ENCODE results near the gene GPR146.

Gene GPR146

DNA sequence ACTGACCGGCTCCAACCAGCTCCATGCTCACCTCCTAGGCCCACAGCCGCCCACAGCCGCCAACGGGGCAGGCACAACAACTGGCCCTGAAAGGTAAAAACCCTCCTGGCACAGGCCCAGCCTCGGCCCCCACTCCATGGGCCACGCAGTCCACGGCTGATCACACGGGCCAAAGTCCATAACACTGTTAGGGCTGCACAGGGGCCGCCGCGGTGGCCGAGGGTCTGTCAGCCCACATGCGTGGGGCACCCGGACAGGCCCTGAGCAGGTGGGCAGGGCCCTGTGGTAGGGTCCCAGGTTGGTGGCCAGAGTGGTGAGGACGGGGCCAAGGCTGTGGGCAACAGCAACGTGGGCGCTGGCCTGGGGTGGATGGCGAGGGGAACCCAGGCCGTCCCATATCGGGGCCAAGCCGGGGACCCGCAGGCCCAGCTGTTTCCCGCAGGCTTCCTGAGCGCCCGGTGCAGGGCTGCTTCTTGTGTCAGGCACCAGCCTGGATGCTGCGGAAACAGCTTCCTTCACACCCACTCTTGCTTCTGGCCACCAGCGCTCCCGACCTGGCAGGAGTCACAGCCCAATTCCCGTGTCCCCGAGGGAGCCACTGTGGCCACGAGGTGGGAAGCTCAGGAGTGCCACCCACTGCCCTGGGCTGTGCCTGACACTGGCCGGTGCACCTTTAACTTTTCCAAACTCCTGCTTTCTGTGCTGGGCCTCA, 32.2 kb upstream of the GPR146 start:
- no peaks in the 10 kb centered on the region for H3K27me3 ChIP-seq
- DNase-seq, result no peak
- no peaks in the 10 kb centered on the region for H3K4me1 ChIP-seq
- no peak for TF ChIP-seq CTCF (IDR thresholded peaks at IDR 0.05; ENCODE audit: low read depth, low read length)
- peaks cover 19% of the 10 kb centered on the region for H3K36me3 ChIP-seq
- no peaks in the 10 kb centered on the region for H3K9me3 ChIP-seq
- no peak overlapping the region for H3K4me3 ChIP-seq (ENCODE audit: low read depth, low read length)

DNA sequence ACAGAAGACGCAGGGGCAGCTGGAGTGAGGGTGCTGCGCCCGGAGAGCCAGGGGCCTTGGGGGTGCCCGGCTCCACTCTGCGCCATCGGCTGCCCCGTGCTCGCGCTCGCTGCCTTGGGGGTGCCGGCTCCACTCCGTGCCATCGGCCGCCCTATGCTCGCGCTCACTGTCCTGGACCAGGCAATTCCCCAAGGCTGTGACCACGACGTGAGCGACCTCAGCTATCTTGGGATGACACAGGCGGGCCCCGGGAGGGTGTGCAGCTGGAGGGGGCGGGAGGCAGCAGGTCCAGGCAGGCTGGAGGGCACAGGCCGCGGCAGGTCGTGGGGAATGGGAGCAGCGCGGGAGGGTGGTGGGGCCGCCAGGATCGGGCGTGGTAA, 31.6 kb upstream of the GPR146 start:
- no peak overlapping the region for H3K4me3 ChIP-seq (ENCODE audit: low read depth, low read length)
- no peaks in the 10 kb centered on the region for H3K9me3 ChIP-seq
- H3K36me3 ChIP-seq, result peaks cover 16% of the 10 kb centered on the region
- DNase-seq, result no peak
- no peaks in the 10 kb centered on the region for H3K27me3 ChIP-seq
- no peaks in the 10 kb centered on the region for H3K4me1 ChIP-seq
- no peak for TF ChIP-seq CTCF (IDR thresholded peaks at IDR 0.05; ENCODE audit: low read depth, low read length)

DNA sequence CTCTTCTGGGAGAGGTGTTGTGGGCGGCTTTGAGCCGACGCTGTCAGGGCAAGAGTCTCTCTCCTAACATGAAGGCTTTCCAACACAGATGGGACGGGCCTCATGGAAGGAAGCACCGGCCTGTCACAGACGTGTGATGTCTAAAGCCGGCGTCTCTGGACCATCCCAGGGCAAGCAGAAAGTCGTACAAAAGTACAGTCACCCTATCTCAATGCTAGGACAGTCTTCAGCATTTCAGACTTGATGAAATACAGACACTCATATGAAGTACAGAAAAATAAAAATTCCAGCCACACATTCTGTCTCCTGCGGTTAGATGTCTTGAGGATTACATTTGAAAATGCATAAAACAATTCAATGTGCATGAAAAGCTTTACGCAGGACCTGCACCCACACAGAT, 30.8 kb upstream of the GPR146 start:
- Histone ChIP-seq H3K4me1 (no peaks in the 10 kb centered on the region), H3K4me3 (ENCODE audit: low read depth, low read length) (no peak overlapping the region), H3K36me3 (peaks cover 22% of the 10 kb centered on the region), H3K27me3 (no peaks in the 10 kb centered on the region), H3K9me3 (no peaks in the 10 kb centered on the region)
- no peak for DNase-seq
- TF ChIP-seq CTCF (IDR thresholded peaks at IDR 0.05; ENCODE audit: low read depth, low read length), result no peak

GRCh38 chr7:1014681-1015080, 29.7 kb upstream of the GPR146 start:
- DNase-seq, result no peak
- H3K4me3 ChIP-seq (ENCODE audit: low read depth, low read length), result no peak overlapping the region
- H3K9me3 ChIP-seq, result no peaks in the 10 kb centered on the region
- TF ChIP-seq CTCF (IDR thresholded peaks at IDR 0.05; ENCODE audit: low read depth, low read length), result no peak
- no peaks in the 10 kb centered on the region for H3K27me3 ChIP-seq
- peaks cover 14% of the 10 kb centered on the region for H3K36me3 ChIP-seq
- no peaks in the 10 kb centered on the region for H3K4me1 ChIP-seq

DNA sequence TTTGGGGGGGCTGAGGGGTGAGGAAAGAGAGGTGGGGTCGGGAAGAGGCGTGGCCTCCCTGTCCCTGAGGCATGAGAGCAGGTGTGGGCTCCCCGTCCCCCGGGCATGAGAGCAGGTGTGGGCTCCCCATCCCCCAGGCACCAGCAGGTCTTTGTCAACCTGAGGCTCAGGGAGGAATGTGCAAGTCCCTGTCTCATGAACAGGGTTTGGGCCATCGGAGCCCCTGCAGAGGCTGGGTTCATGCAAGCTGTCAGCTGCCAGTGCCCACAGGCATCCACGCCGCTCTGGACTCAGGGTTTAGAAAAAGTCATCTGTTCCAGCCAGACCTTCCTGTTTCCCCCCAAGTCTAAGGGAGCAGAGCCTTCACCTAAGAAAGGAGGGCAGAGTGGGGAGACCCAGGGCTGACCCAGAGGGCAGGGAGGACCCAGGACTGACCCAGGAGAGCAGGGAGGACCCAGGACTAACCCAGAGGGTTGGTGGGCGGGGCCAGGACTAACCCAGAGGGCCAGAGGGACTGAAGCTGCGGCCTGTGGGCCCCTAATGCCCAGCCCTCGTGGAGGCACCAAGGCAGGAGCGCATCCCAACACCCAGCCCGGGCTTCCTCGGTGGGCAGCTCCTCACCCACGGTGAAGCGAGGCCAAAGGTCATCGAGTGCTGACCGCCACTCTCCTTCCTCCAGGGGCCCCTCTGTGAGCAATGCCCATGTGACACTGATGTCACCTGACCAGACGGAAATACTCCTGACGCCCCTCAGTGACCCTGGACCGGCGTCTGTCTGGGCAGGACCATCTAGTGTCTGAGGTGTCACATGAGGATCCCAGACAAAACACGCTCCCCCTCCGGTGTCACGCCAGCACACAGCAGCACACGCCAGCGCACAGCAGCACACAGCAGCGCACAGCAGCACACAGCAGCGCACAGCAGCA, 28.9 kb upstream of the GPR146 start:
- no peaks in the 10 kb centered on the region for H3K9me3 ChIP-seq
- no peaks in the 10 kb centered on the region for H3K27me3 ChIP-seq
- no peaks in the 10 kb centered on the region for H3K4me1 ChIP-seq
- no peak for DNase-seq
- TF ChIP-seq CTCF (IDR thresholded peaks at IDR 0.05; ENCODE audit: low read depth, low read length), result no peak
- no peak overlapping the region for H3K4me3 ChIP-seq (ENCODE audit: low read depth, low read length)
- H3K36me3 ChIP-seq, result peaks cover 13% of the 10 kb centered on the region

Data from BE2C (cell line).